A673 (cell line): ENCODE measurements around the gene STRBP. TPM values are rescaled to one million over a fixed set of nuclear protein-coding genes. Genes with fewer than 3 reads are reported as not detected.

Experiments used
- BruUV-seq: library from RNA; stranded (reverse); fragments of 400-500 nt; replicated peaks from 2 replicates; lab custom pipeline; 2021; lab: Mats Ljungman, UMichigan
- CTCF ChIA-PET: fragments of 300-600 bp; sonication (Branson Sonifier 250); formaldehyde crosslinking; loops from one replicate; lab custom pipeline; 2022; ENCODE audit warnings: antibody characterized with exemption; lab: Charles Lee
- POLR2A ChIA-PET: fragments of 300-600 bp; sonication (Branson Sonifier 250); formaldehyde crosslinking; loops from one replicate; lab custom pipeline; 2022; ENCODE audit warnings: antibody characterized with exemption; ENCODE audit not compliant: low non-redundant PET; lab: Charles Lee
- DNase-seq: peaks from one replicate; pipeline ENCODE4 v3.0.0-alpha.2; 2015; ENCODE audit warnings: low spot score
- H3K27ac ChIP-seq: fragments of 200-600 bp; sonication (generic); 2 replicates; pipeline ENCODE4 v1.5.1; 2016; ENCODE audit warnings: mixed run types, low read depth, mild to moderate bottlenecking, mixed read lengths, antibody characterized with exemption, low read length; ENCODE audit not compliant: poor library complexity, severe bottlenecking
- H3K27me3 ChIP-seq: fragments of 200-600 bp; sonication (generic); replicated peaks from 2 replicates; pipeline ENCODE4 v1.6.1; 2017; ENCODE audit warnings: mixed run types, low read depth, mild to moderate bottlenecking, mixed read lengths, antibody characterized with exemption, low read length; ENCODE audit not compliant: insufficient read depth, poor library complexity
- H3K36me3 ChIP-seq: fragments of 200-600 bp; sonication (generic); 2 replicates; pipeline ENCODE4 v1.6.1; 2016; ENCODE audit warnings: mixed run types, mild to moderate bottlenecking, mixed read lengths, antibody characterized with exemption, low read length; ENCODE audit not compliant: insufficient read depth, poor library complexity, severe bottlenecking
- H3K4me1 ChIP-seq: fragments of 200-600 bp; sonication (generic); 2 replicates; pipeline ENCODE4 v1.6.1; 2017; ENCODE audit warnings: mixed run types, mild to moderate bottlenecking, mixed read lengths, antibody characterized with exemption, low read length; ENCODE audit not compliant: insufficient read depth, poor library complexity, severe bottlenecking
- H3K4me3 ChIP-seq: fragments of 200-600 bp; sonication (generic); 2 replicates; pipeline ENCODE4 v1.5.1; 2016; ENCODE audit warnings: low read depth, mixed run types, mild to moderate bottlenecking, mixed read lengths, low read length; ENCODE audit not compliant: poor library complexity, severe bottlenecking
- H3K9me3 ChIP-seq: fragments of 200-600 bp; sonication (generic); 2 replicates; pipeline ENCODE4 v1.6.1; 2016; ENCODE audit warnings: mixed run types, low read depth, mild to moderate bottlenecking, mixed read lengths, antibody characterized with exemption, low read length; ENCODE audit not compliant: poor library complexity, severe bottlenecking
- EZH2 ChIP-seq: fragments of 200-600 bp; sonication (generic); IDR thresholded peaks from 2 replicates; pipeline ENCODE4 v1.6.1; 2017; ENCODE audit warnings: borderline replicate concordance, low read depth, mild to moderate bottlenecking, mixed read lengths, antibody characterized with exemption, low read length; ENCODE audit not compliant: poor library complexity, severe bottlenecking
- intact Hi-C: fragments of 100-400 bp; cut with micrococcal nuclease; formaldehyde crosslinking; loops from one replicate; pipeline ENCODE4 v1.10.0; 2022; ENCODE audit not compliant: unreplicated experiment
- total RNA-seq: library from RNA; stranded (reverse); gene quantifications from 2 replicates; pipeline ENCODE4 v1.2.3, GENCODE V29; 2021
- TF ChIP-seq, protein P1 (sequence below): fragments of 300-800, 200-600 bp; sonication (generic); conservative IDR thresholded peaks from 2 replicates; pipeline ENCODE4 v1.5.1; 2017; ENCODE audit warnings: low read depth, mild to moderate bottlenecking, antibody characterized with exemption, low read length, moderate library complexity, mixed read lengths

STRBP gene
- total RNA-seq, 1 experiment from 2014 or later: 79.4 TPM

DNA sequence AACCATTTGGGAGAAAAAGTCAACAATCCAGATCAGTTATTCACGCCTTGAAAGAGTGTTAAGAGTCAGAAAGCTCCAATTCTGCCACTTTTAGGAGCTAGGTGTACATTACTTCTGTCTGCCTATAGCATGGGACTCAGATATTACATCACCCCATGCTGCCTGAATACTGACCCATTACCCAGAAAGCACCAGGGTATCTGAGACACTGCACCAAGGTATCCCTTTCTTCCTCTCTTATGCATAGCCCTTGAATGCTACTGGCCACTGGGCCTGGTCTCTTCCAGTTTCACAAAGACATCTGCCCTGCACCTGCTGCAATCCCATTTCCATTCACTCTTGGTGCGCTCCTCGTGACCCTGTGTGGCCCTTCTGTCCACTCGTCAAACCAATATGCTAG, 2.6 kb downstream of the STRBP start:
- ChIA-PET POLR2A (no interaction called here), CTCF (no interaction called here)
- Histone ChIP-seq H3K9me3 (no peaks in the 10 kb centered on the region), H3K27me3 (no peaks in the 10 kb centered on the region), H3K36me3 (no peaks in the 10 kb centered on the region), H3K27ac (peak overlapping the region; percentile 45), H3K4me1 (peaks cover 63% of the 10 kb centered on the region), H3K4me3 (no peak overlapping the region)
- TF ChIP-seq, protein P1, sequence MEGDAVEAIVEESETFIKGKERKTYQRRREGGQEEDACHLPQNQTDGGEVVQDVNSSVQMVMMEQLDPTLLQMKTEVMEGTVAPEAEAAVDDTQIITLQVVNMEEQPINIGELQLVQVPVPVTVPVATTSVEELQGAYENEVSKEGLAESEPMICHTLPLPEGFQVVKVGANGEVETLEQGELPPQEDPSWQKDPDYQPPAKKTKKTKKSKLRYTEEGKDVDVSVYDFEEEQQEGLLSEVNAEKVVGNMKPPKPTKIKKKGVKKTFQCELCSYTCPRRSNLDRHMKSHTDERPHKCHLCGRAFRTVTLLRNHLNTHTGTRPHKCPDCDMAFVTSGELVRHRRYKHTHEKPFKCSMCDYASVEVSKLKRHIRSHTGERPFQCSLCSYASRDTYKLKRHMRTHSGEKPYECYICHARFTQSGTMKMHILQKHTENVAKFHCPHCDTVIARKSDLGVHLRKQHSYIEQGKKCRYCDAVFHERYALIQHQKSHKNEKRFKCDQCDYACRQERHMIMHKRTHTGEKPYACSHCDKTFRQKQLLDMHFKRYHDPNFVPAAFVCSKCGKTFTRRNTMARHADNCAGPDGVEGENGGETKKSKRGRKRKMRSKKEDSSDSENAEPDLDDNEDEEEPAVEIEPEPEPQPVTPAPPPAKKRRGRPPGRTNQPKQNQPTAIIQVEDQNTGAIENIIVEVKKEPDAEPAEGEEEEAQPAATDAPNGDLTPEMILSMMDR: no peak
- TF ChIP-seq EZH2: no peak
- no TSS peak for BruUV-seq
- intact Hi-C loops: no loop called here
- DNase-seq: no peak

DNA sequence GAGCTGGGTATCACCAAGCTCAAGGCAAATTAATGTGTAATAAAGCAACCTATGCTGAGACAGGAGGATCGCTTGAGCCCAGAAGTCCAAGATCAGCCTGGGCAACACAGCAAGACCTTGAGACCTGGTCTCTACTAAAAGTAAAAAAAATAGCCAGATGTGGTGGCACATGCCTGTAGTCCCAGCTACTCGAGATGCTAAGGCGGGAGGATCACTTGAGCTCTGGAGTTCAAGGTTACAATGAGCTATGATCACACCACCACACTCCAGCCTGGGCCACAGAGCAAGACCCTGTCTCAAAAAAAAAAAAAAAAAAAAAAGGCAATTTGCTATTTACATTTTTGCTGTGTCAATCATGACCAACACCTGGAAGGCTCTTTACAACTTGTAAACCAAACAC, 5.2 kb downstream of the STRBP start:
- no peak for TF ChIP-seq EZH2
- TF ChIP-seq, protein P1: no peak
- Histone ChIP-seq H3K27me3 (no peaks in the 10 kb centered on the region), H3K27ac (no peak overlapping the region), H3K4me3 (no peak overlapping the region), H3K4me1 (peaks cover 66% of the 10 kb centered on the region), H3K9me3 (no peaks in the 10 kb centered on the region), H3K36me3 (no peaks in the 10 kb centered on the region)
- DNase-seq: no peak
- intact Hi-C loops: no loop called here
- BruUV-seq: no TSS peak
- ChIA-PET CTCF (interaction anchor here (0.7 kb wide), 1 partner anchor 32 kb away, joined by 7 read pairs; no protein-coding TSS in a partner anchor), POLR2A (no interaction called here)

- H3K27me3 ChIP-seq: no peaks in the 10 kb centered on the region
- H3K4me1 ChIP-seq: peaks cover 66% of the 10 kb centered on the region
- DNase-seq: no peak
- H3K4me3 ChIP-seq: no peak overlapping the region
- H3K36me3 ChIP-seq: no peaks in the 10 kb centered on the region
- CTCF ChIA-PET: no interaction called here
- H3K9me3 ChIP-seq: no peaks in the 10 kb centered on the region
- POLR2A ChIA-PET: no interaction called here
- H3K27ac ChIP-seq: no peak overlapping the region
- intact Hi-C loops: no loop called here
- TF ChIP-seq, protein P1: no peak
- no peak for TF ChIP-seq EZH2
- no TSS peak for BruUV-seq
Measured at GRCh38 chr9:123262338-123262737, 6.0 kb downstream of the STRBP start.
